Measurements from ENCODE around the gene OR6Q1. TPM values are rescaled to one million over a fixed set of nuclear protein-coding genes. Genes with fewer than 3 reads are reported as not detected.

The OR6Q1 gene
- total RNA-seq, 1 donor from 2014 or later = not detected

DNA sequence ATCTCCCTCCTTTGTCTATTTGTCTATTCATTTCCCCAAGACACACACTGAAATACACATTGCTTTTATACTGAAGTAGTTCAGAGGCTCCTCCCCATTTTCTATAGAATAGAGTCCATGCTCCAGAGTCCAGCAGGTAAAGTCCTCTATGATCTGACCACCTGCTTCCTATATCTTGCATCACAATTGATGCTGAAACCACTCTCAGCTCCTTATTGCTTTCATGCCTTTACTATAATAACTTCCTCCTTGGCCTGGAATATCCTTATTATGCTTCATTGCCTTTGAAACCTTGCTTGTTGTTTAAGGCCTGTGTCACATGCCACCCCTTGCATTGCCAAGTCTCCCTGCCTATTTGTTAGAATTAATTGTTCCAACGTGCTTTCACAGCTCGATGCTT, 12.6 kb downstream of the OR6Q1 start:
- TF ChIP-seq CTCF (IDR thresholded peaks at IDR 0.05) = no peak
- no peak for ATAC-seq

GRCh38 chr11:58046231-58046630, 15.5 kb downstream of the OR6Q1 start:
- intact Hi-C loops (cut with DNase I) = no loop called here
- no peak for ATAC-seq
- no peaks in the 10 kb centered on the region for H3K9me3 ChIP-seq

More for the DNA sequence above, 12.6 kb downstream of the OR6Q1 start:
- H3K36me3 ChIP-seq = no peaks in the 10 kb centered on the region
- no peaks in the 10 kb centered on the region for H3K4me1 ChIP-seq
- no peak for DNase-seq
- no peak overlapping the region for H3K27ac ChIP-seq
- H3K9me3 ChIP-seq = no peaks in the 10 kb centered on the region
- H3K4me3 ChIP-seq = no peak overlapping the region
- intact Hi-C loops (cut with DNase I) = no loop called here
- no peaks in the 10 kb centered on the region for H3K27me3 ChIP-seq (ENCODE audit: low read depth)

DNA sequence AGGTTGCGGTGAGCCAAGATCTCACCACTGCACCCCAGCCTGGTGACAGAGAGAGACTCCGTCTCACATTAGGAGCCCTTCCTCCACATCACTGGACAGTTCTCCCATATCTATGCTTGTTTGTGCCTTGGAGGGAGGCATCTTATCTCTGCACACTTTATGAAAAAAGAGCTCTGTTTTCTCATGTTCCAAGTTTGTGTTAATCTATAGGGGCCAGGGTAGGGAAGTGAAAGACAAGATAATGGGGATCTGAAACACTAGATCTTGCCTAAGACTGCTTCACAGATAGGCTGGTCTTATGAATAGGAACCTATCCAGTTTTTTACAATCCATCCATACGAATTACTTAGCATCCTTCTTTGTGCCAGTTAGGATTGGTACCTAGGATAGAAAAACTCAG, 17.1 kb downstream of the OR6Q1 start:
- no peak for DNase-seq
- intact Hi-C loops (cut with DNase I) = no loop called here
- Histone ChIP-seq H3K36me3 (no peaks in the 10 kb centered on the region), H3K4me3 (no peak overlapping the region), H3K4me1 (no peaks in the 10 kb centered on the region), H3K27ac (no peak overlapping the region), H3K9me3 (no peaks in the 10 kb centered on the region), H3K27me3 (ENCODE audit: low read depth) (no peaks in the 10 kb centered on the region)
- ATAC-seq = no peak
- TF ChIP-seq CTCF (IDR thresholded peaks at IDR 0.05) = no peak

More at GRCh38 chr11:58046231-58046630, 15.5 kb downstream of the OR6Q1 start:
- DNase-seq = no peak
- Histone ChIP-seq H3K4me1 (no peaks in the 10 kb centered on the region), H3K27ac (no peak overlapping the region), H3K27me3 (ENCODE audit: low read depth) (no peaks in the 10 kb centered on the region), H3K4me3 (no peak overlapping the region), H3K36me3 (no peaks in the 10 kb centered on the region)
- no peak for TF ChIP-seq CTCF (IDR thresholded peaks at IDR 0.05)

GRCh38 chr11:58055806-58056401, 25.2 kb downstream of the OR6Q1 start:
- intact Hi-C loops (cut with DNase I) = no loop called here
- H3K27ac ChIP-seq = no peak overlapping the region

GRCh38 chr11:58057481-58057880, 26.7 kb downstream of the OR6Q1 start:
- no peaks in the 10 kb centered on the region for H3K9me3 ChIP-seq
- peaks cover 13% of the 10 kb centered on the region for H3K4me1 ChIP-seq
- no peak overlapping the region for H3K4me3 ChIP-seq
- no peak overlapping the region for H3K27ac ChIP-seq
- no peak for TF ChIP-seq CTCF (IDR thresholded peaks at IDR 0.05)
- H3K36me3 ChIP-seq = no peaks in the 10 kb centered on the region
- DNase-seq (no peak), ATAC-seq (no peak)
- no peaks in the 10 kb centered on the region for H3K27me3 ChIP-seq (ENCODE audit: low read depth)
- intact Hi-C loops (cut with DNase I) = no loop called here

More at GRCh38 chr11:58055806-58056401, 25.2 kb downstream of the OR6Q1 start:
- ATAC-seq (no peak), DNase-seq (no peak)
- H3K4me3 ChIP-seq = no peak overlapping the region
- no peak for TF ChIP-seq CTCF (IDR thresholded peaks at IDR 0.05)
- no peaks in the 10 kb centered on the region for H3K9me3 ChIP-seq
- H3K27me3 ChIP-seq (ENCODE audit: low read depth) = no peaks in the 10 kb centered on the region
- peaks cover 13% of the 10 kb centered on the region for H3K4me1 ChIP-seq
- H3K36me3 ChIP-seq = no peaks in the 10 kb centered on the region

Measured in lower lobe of right lung (tissue), 2 donors.